Measurements from ENCODE around the gene SUGT1. TPM values are rescaled to one million over a fixed set of nuclear protein-coding genes. Genes with fewer than 3 reads are reported as not detected.

The SUGT1 gene
- polyA plus RNA-seq, 1 donor from 2014 or later = 57.5 TPM

- H2AFZ ChIP-seq (ENCODE audit: low read depth, low read length) = no peak overlapping the region
- no peaks in the 10 kb centered on the region for H3K9me3 ChIP-seq (ENCODE audit: low read length)
- peaks cover 26% of the 10 kb centered on the region for H3K27me3 ChIP-seq (ENCODE audit: insufficient read depth, low read depth, low read length)
- H3F3A ChIP-seq (ENCODE audit: insufficient read depth, low read length, poor library complexity, severe bottlenecking) = peaks cover under 1% of the 10 kb centered on the region
- no peaks in the 10 kb centered on the region for H3K9me2 ChIP-seq (ENCODE audit: insufficient read depth, low read length)
- no peak overlapping the region for H3K4me3 ChIP-seq (ENCODE audit: low read length)
- no peak overlapping the region for H3K4me2 ChIP-seq (ENCODE audit: low read length)
- no peaks in the 10 kb centered on the region for H4K20me1 ChIP-seq (ENCODE audit: insufficient read depth)
- TF ChIP-seq POLR2AphosphoS5 (IDR thresholded peaks at IDR 0.05) (no peak), CTCF (IDR thresholded peaks at IDR 0.05; ENCODE audit: poor library complexity, severe bottlenecking) (no peak), EZH2 (IDR thresholded peaks at IDR 0.05; ENCODE audit: borderline replicate concordance, insufficient read depth, low read length, poor library complexity, severe bottlenecking) (no peak)
- no peak overlapping the region for H3K9ac ChIP-seq (ENCODE audit: low read length)
- no peaks in the 10 kb centered on the region for H3K36me3 ChIP-seq (ENCODE audit: insufficient read depth, low read length)
- no peak overlapping the region for H3K27ac ChIP-seq (ENCODE audit: low read length)
- no peaks in the 10 kb centered on the region for H3K79me2 ChIP-seq (replicated peaks; ENCODE audit: insufficient read depth, low read length)
Observed at GRCh38 chr13:52743569-52743968, 90.9 kb downstream of the SUGT1 start.

- Histone ChIP-seq H3K79me2 (replicated peaks; ENCODE audit: insufficient read depth, low read length) (no peaks in the 10 kb centered on the region), H3K9me3 (ENCODE audit: low read length) (no peaks in the 10 kb centered on the region), H3K27me3 (ENCODE audit: insufficient read depth, low read depth, low read length) (peaks cover 22% of the 10 kb centered on the region), H3K27ac (ENCODE audit: low read length) (no peak overlapping the region), H3K4me2 (ENCODE audit: low read length) (no peak overlapping the region), H2AFZ (ENCODE audit: low read depth, low read length) (no peak overlapping the region), H4K20me1 (ENCODE audit: insufficient read depth) (no peaks in the 10 kb centered on the region), H3K9me2 (ENCODE audit: insufficient read depth, low read length) (no peaks in the 10 kb centered on the region), H3F3A (ENCODE audit: insufficient read depth, low read length, poor library complexity, severe bottlenecking) (no peaks in the 10 kb centered on the region), H3K9ac (ENCODE audit: low read length) (no peak overlapping the region), H3K36me3 (ENCODE audit: insufficient read depth, low read length) (no peaks in the 10 kb centered on the region), H3K4me3 (ENCODE audit: low read length) (no peak overlapping the region)
- no peak for TF ChIP-seq CTCF (IDR thresholded peaks at IDR 0.05; ENCODE audit: poor library complexity, severe bottlenecking)
- no peak for TF ChIP-seq EP300 (conservative IDR thresholded peaks at IDR 0.05; ENCODE audit: poor library complexity, severe bottlenecking)
- TF ChIP-seq EZH2 (IDR thresholded peaks at IDR 0.05; ENCODE audit: borderline replicate concordance, insufficient read depth, low read length, poor library complexity, severe bottlenecking) = no peak
- TF ChIP-seq RAD21 (conservative IDR thresholded peaks at IDR 0.05) = no peak
- TF ChIP-seq SMC3 (conservative IDR thresholded peaks at IDR 0.05; ENCODE audit: poor library complexity) = no peak
- no peak for TF ChIP-seq POLR2AphosphoS5 (IDR thresholded peaks at IDR 0.05)
- no peak for TF ChIP-seq MXI1 (conservative IDR thresholded peaks at IDR 0.05; ENCODE audit: poor library complexity, severe bottlenecking)
Observed at GRCh38 chr13:52743988-52744387, 91.4 kb downstream of the SUGT1 start.

GRCh38 chr13:52744842-52745375 is 92.3 kb downstream of the SUGT1 start:
- Histone ChIP-seq H3K27ac (ENCODE audit: low read length) (no peak overlapping the region), H3K9ac (ENCODE audit: low read length) (no peak overlapping the region), H3K27me3 (ENCODE audit: insufficient read depth, low read depth, low read length) (peaks cover 13% of the 10 kb centered on the region), H2AFZ (ENCODE audit: low read depth, low read length) (no peak overlapping the region), H3K36me3 (ENCODE audit: insufficient read depth, low read length) (no peaks in the 10 kb centered on the region), H3K9me2 (ENCODE audit: insufficient read depth, low read length) (no peaks in the 10 kb centered on the region), H4K20me1 (ENCODE audit: insufficient read depth) (no peaks in the 10 kb centered on the region), H3K4me2 (ENCODE audit: low read length) (no peak overlapping the region), H3K4me3 (ENCODE audit: low read length) (no peak overlapping the region), H3K79me2 (replicated peaks; ENCODE audit: insufficient read depth, low read length) (no peaks in the 10 kb centered on the region), H3F3A (ENCODE audit: insufficient read depth, low read length, poor library complexity, severe bottlenecking) (no peaks in the 10 kb centered on the region), H3K9me3 (ENCODE audit: low read length) (no peaks in the 10 kb centered on the region)
- no peak for TF ChIP-seq SMC3 (conservative IDR thresholded peaks at IDR 0.05; ENCODE audit: poor library complexity)
- no peak for TF ChIP-seq EZH2 (IDR thresholded peaks at IDR 0.05; ENCODE audit: borderline replicate concordance, insufficient read depth, low read length, poor library complexity, severe bottlenecking)
- TF ChIP-seq REST (IDR thresholded peaks at IDR 0.05; ENCODE audit: borderline replicate concordance) = no peak
- TF ChIP-seq TAF1 (IDR thresholded peaks at IDR 0.05; ENCODE audit: low read depth) = no peak
- TF ChIP-seq MXI1 (conservative IDR thresholded peaks at IDR 0.05; ENCODE audit: poor library complexity, severe bottlenecking) = no peak
- no peak for TF ChIP-seq EP300 (conservative IDR thresholded peaks at IDR 0.05; ENCODE audit: poor library complexity, severe bottlenecking)
- TF ChIP-seq CTCF (IDR thresholded peaks at IDR 0.05; ENCODE audit: poor library complexity, severe bottlenecking) = no peak
- TF ChIP-seq RAD21 (conservative IDR thresholded peaks at IDR 0.05) = no peak
- no peak for TF ChIP-seq POLR2AphosphoS5 (IDR thresholded peaks at IDR 0.05)

Data from neural cell (in vitro differentiated cells).